Renal cortex interstitium (tissue), 15 donors: ENCODE measurements around the gene COX7A1. TPM values are rescaled to one million over a fixed set of nuclear protein-coding genes. Genes with fewer than 3 reads are reported as not detected.
"Not testable (repeated sequence)": the region's sequence is repeated elsewhere in the genome, so short reads cannot be mapped to it uniquely, and the experiment has no call there.

Experiments
- DNase-seq, 11 donors: peaks; one replicate each; pipeline ENCODE4 v3.0.0-alpha.2; 2013; ENCODE audit warnings: low read depth in 9 of 11, low spot score in 4 of 11; ENCODE audit errors: extremely low read depth in 1 of 11
- long read RNA-seq, 16 experiments: transcript quantifications; one replicate each; lab custom pipeline, GENCODE V29; 2026
- polyA plus RNA-seq, 3 donors: library from polyadenylated mRNA; unstranded; fragments of 120-200 nt; gene quantifications; one replicate each; pipeline ENCODE4 v1.2.1, GENCODE V29; 2013; ENCODE audit not compliant: insufficient read length in 3 of 3

Gene COX7A1
- polyA plus RNA-seq: 10 to 100 TPM; 16.5 to 30.8 (median 30.2) TPM
- long read RNA-seq, donor 1, transcript COX7A1-201 (4 exons, 762 nt): major isoform, 21 of 22 reads
- long read RNA-seq, donor 1, partial matches to known transcripts: 0 of 22 reads
- long read RNA-seq, donor 1, other reads (novel, unspliced or antisense): 0 of 22 reads
- long read RNA-seq, donor 2, transcript COX7A1-201 (4 exons, 762 nt): major isoform, 21 of 21 reads
- long read RNA-seq, donor 2, partial matches to known transcripts: 0 of 21 reads
- long read RNA-seq, donor 2, other reads (novel, unspliced or antisense): 0 of 21 reads
- long read RNA-seq, donor 3, transcript COX7A1-201 (4 exons, 762 nt): major isoform, 48 of 54 reads
- long read RNA-seq, donor 3, transcript COX7A1-203 (3 exons, 464 nt): minor isoform, 6 of 54 reads
- long read RNA-seq, donor 3, partial matches to known transcripts: 0 of 54 reads
- long read RNA-seq, donor 3, other reads (novel, unspliced or antisense): 0 of 54 reads
- long read RNA-seq, donor 4, transcript COX7A1-201 (4 exons, 762 nt): major isoform, 14 of 15 reads
- long read RNA-seq, donor 4, partial matches to known transcripts: 0 of 15 reads
- long read RNA-seq, donor 4, other reads (novel, unspliced or antisense): 0 of 15 reads
- long read RNA-seq, donor 5, transcript COX7A1-201 (4 exons, 762 nt): major isoform, 32 of 35 reads
- long read RNA-seq, donor 5, partial matches to known transcripts: 0 of 35 reads
- long read RNA-seq, donor 5, other reads (novel, unspliced or antisense): 0 of 35 reads
- long read RNA-seq, donor 6, transcript COX7A1-201 (4 exons, 762 nt): major isoform, 25 of 26 reads
- long read RNA-seq, donor 6, partial matches to known transcripts: 0 of 26 reads
- long read RNA-seq, donor 6, other reads (novel, unspliced or antisense): 0 of 26 reads
- long read RNA-seq, donor 7, transcript COX7A1-201 (4 exons, 762 nt): major isoform, 38 of 41 reads
- long read RNA-seq, donor 7, partial matches to known transcripts: 0 of 41 reads
- long read RNA-seq, donor 7, other reads (novel, unspliced or antisense): 0 of 41 reads
- long read RNA-seq, donor 8, transcript COX7A1-203 (3 exons, 464 nt): minor isoform, 6 of 58 reads
- long read RNA-seq, donor 8, transcript COX7A1-201 (4 exons, 762 nt): major isoform, 51 of 58 reads
- long read RNA-seq, donor 8, partial matches to known transcripts: 0 of 58 reads
- long read RNA-seq, donor 8, other reads (novel, unspliced or antisense): 0 of 58 reads
- long read RNA-seq, donor 9, transcript COX7A1-201 (4 exons, 762 nt): major isoform, 25 of 26 reads
- long read RNA-seq, donor 9, partial matches to known transcripts: 0 of 26 reads
- long read RNA-seq, donor 9, other reads (novel, unspliced or antisense): 0 of 26 reads
- long read RNA-seq, donor 10, transcript COX7A1-201 (4 exons, 762 nt): major isoform, 43 of 45 reads
- long read RNA-seq, donor 10, partial matches to known transcripts: 0 of 45 reads
- long read RNA-seq, donor 10, other reads (novel, unspliced or antisense): 0 of 45 reads
- long read RNA-seq, donor 11, transcript COX7A1-201 (4 exons, 762 nt): major isoform, 20 of 20 reads
- long read RNA-seq, donor 11, partial matches to known transcripts: 0 of 20 reads
- long read RNA-seq, donor 11, other reads (novel, unspliced or antisense): 0 of 20 reads
- long read RNA-seq, donor 12, transcript COX7A1-201 (4 exons, 762 nt): major isoform, 6 of 7 reads
- long read RNA-seq, donor 12, partial matches to known transcripts: 0 of 7 reads
- long read RNA-seq, donor 12, other reads (novel, unspliced or antisense): 0 of 7 reads
- long read RNA-seq, donor 13, transcript COX7A1-201 (4 exons, 762 nt): major isoform, 49 of 56 reads
- long read RNA-seq, donor 13, transcript COX7A1-203 (3 exons, 464 nt): minor isoform, 5 of 56 reads
- long read RNA-seq, donor 13, partial matches to known transcripts: 0 of 56 reads
- long read RNA-seq, donor 13, other reads (novel, unspliced or antisense): 0 of 56 reads
- long read RNA-seq, donor 14, transcript COX7A1-201 (4 exons, 762 nt): major isoform, 47 of 47 reads
- long read RNA-seq, donor 14, partial matches to known transcripts: 0 of 47 reads
- long read RNA-seq, donor 14, other reads (novel, unspliced or antisense): 0 of 47 reads
- long read RNA-seq, donor 15, transcript COX7A1-201 (4 exons, 762 nt): major isoform, 9 of 9 reads
- long read RNA-seq, donor 15, partial matches to known transcripts: 0 of 9 reads
- long read RNA-seq, donor 15, other reads (novel, unspliced or antisense): 0 of 9 reads
- long read RNA-seq, donor 16, transcript COX7A1-203 (3 exons, 464 nt): minor isoform, 10 of 63 reads
- long read RNA-seq, donor 16, transcript COX7A1-201 (4 exons, 762 nt): major isoform, 53 of 63 reads
- long read RNA-seq, donor 16, partial matches to known transcripts: 0 of 63 reads
- long read RNA-seq, donor 16, other reads (novel, unspliced or antisense): 0 of 63 reads

GRCh38 chr19:36152352-36153091 is at the start of gene COX7A1:
COX7A1 (minus strand) TSS chr19:36152447; CDS start chr19:36152407, 40 bp downstream.
- peak in 5 of 11 donors; percentile 31 to 48 (median 34) for DNase-seq

- no peak for DNase-seq
Observed at GRCh38 chr19:36201684-36202083, 49.4 kb upstream of the COX7A1 start.

- DNase-seq: no peak
Observed at GRCh38 chr19:36198119-36198518, 45.9 kb upstream of the COX7A1 start.

- DNase-seq: no peak
Observed at GRCh38 chr19:36196249-36196648, 44.0 kb upstream of the COX7A1 start.

- DNase-seq: not testable (repeated sequence)
Observed at GRCh38 chr19:36186722-36187121, 34.5 kb upstream of the COX7A1 start.

GRCh38 chr19:36183245-36183628 is 31.0 kb upstream of the COX7A1 start:
- no peak for DNase-seq

GRCh38 chr19:36182612-36183244 is 30.5 kb upstream of the COX7A1 start:
- DNase-seq: no peak

GRCh38 chr19:36179077-36179476 is 26.8 kb upstream of the COX7A1 start:
- not testable (repeated sequence) for DNase-seq

- DNase-seq: not testable (repeated sequence)
Observed at GRCh38 chr19:36173846-36174245, 21.6 kb upstream of the COX7A1 start.

GRCh38 chr19:36172852-36173251 is 20.6 kb upstream of the COX7A1 start:
- no peak for DNase-seq

- DNase-seq: peak in 7 of 11 donors; percentile 30 to 70 (median 57)
Observed at GRCh38 chr19:36169084-36169760, 17.0 kb upstream of the COX7A1 start.

GRCh38 chr19:36163813-36164212 is 11.6 kb upstream of the COX7A1 start:
- DNase-seq: no peak

GRCh38 chr19:36160821-36161596 is 8.8 kb upstream of the COX7A1 start:
- DNase-seq: no peak

- DNase-seq: no peak
Observed at GRCh38 chr19:36153126-36153525, 879 bp upstream of the COX7A1 start.
